NB4 (cell line): ENCODE results near the gene PRPS1.

ENCODE experiments used
- DNase-seq: peaks from one replicate; pipeline ENCODE4 v3.0.0; 2010; ENCODE audit warnings: low read depth
- H3K4me3 ChIP-seq: one replicate; pipeline ENCODE4 v1.5.1; 2011; ENCODE audit warnings: mild to moderate bottlenecking, low read depth, low read length, moderate library complexity
- MAX ChIP-seq: IDR thresholded peaks from 2 replicates; pipeline ENCODE4 v1.6.1; 2011; ENCODE audit warnings: low read depth, low read length
- MYC ChIP-seq: IDR thresholded peaks from 2 replicates; pipeline ENCODE4 v1.6.1; 2011; ENCODE audit warnings: low read depth, low read length
- POLR2A ChIP-seq: IDR thresholded peaks from 2 replicates; pipeline ENCODE4 v1.6.1; 2011; ENCODE audit warnings: mild to moderate bottlenecking; ENCODE audit not compliant: insufficient read length; ENCODE audit errors: extremely low read depth
- TF ChIP-seq, protein P1 (sequence below): IDR thresholded peaks from one replicate; pipeline ENCODE4 v1.5.1; 2012; ENCODE audit warnings: low read depth, low read length

The PRPS1 gene

GRCh38 chrX:107656978-107657377 is 28.7 kb downstream of the PRPS1 start:
- no peak for DNase-seq
- no peak overlapping the region for H3K4me3 ChIP-seq
- no peak for TF ChIP-seq MAX
- no peak for TF ChIP-seq POLR2A
- TF ChIP-seq MYC = no peak
- TF ChIP-seq, protein P1, sequence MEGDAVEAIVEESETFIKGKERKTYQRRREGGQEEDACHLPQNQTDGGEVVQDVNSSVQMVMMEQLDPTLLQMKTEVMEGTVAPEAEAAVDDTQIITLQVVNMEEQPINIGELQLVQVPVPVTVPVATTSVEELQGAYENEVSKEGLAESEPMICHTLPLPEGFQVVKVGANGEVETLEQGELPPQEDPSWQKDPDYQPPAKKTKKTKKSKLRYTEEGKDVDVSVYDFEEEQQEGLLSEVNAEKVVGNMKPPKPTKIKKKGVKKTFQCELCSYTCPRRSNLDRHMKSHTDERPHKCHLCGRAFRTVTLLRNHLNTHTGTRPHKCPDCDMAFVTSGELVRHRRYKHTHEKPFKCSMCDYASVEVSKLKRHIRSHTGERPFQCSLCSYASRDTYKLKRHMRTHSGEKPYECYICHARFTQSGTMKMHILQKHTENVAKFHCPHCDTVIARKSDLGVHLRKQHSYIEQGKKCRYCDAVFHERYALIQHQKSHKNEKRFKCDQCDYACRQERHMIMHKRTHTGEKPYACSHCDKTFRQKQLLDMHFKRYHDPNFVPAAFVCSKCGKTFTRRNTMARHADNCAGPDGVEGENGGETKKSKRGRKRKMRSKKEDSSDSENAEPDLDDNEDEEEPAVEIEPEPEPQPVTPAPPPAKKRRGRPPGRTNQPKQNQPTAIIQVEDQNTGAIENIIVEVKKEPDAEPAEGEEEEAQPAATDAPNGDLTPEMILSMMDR = no peak

GRCh38 chrX:107658660-107659059 is 30.4 kb downstream of the PRPS1 start:
- no peak for TF ChIP-seq MAX
- TF ChIP-seq, protein P1 = no peak
- no peak for DNase-seq
- H3K4me3 ChIP-seq = no peak overlapping the region

GRCh38 chrX:107659286-107659685 is 31.0 kb downstream of the PRPS1 start:
- no peak for DNase-seq
- TF ChIP-seq, protein P1 = no peak
- no peak for TF ChIP-seq MYC
- no peak for TF ChIP-seq POLR2A
- TF ChIP-seq MAX = no peak
- no peak overlapping the region for H3K4me3 ChIP-seq

DNA sequence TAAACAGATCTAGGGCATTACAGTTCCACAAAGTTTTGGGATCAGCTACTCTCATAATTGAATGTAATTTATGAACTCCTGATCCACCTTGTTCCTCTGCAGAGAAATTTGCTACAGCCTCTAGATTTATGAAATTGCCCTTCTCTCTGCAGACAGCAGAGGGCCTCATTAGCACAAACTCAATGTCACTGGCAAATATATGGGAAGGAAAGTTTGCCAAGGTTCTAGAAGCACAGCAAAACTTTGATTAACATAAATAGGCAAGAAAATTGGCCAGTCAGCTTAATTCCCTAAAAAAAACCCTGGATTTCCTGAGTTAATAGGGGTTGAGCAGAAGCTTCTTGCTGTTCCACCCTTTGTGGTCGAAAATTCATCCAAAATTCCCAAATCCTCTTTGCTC is 31.5 kb downstream of the PRPS1 start:
- peak; percentile 57 for DNase-seq
- no peak for TF ChIP-seq MAX
- TF ChIP-seq, protein P1 = peak; percentile 68
- H3K4me3 ChIP-seq = no peak overlapping the region

DNA sequence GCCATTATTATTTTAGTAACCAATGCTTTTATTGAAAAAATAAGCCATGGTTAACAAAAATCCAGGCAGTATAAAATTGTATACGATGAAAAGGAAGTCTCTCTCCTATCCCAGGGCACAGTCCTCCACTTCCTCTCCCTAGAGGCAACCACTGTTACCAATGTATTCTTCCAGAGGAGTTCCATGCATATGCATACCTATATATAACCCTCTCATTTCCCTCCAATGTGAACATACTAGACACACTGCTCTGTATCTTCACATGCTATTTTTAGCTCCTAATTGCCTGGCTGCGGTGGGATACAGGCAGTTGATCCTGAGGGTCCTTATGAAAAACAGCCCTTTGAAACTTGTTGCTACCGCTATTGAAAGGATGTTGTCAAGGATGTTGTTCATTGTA is 33.8 kb downstream of the PRPS1 start:
- H3K4me3 ChIP-seq = no peak overlapping the region
- TF ChIP-seq, protein P1 = no peak
- TF ChIP-seq MAX = no peak
- no peak for TF ChIP-seq MYC
- TF ChIP-seq POLR2A = no peak
- DNase-seq = no peak

DNA sequence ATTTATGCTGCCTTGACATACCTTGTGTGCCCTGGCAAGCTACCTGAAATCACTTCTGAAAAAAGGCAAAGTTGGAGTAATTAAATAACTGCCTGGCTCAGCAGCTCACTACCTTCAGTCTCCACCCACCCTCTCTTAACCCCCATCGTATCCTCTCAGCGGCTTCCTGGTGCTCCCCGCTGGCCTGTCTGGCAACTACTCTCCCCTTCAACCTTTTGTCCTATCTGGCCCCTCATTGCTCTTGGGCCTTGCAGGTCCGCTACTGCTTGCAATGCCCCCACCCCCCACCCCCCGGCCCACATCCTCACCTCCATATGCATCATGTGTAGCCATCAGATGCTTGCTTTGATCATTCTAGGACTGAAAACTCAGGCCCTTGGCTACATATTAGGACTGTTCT is 34.5 kb downstream of the PRPS1 start:
- H3K4me3 ChIP-seq = no peak overlapping the region
- DNase-seq = no peak
- TF ChIP-seq, protein P1 = no peak
- TF ChIP-seq MAX = no peak
